CD4-positive, alpha-beta T cell treated with Interleukin-17A for 1 hour (primary cell): ENCODE data around the gene NT5C3A.
A peak's percentile ranks its signal among the peaks of the same experiment; 100 is the strongest.
"Not testable (repeated sequence)": the region's sequence is repeated elsewhere in the genome, so short reads cannot be mapped to it uniquely, and the experiment has no call there.

ENCODE experiments used
- DNase-seq: peaks from one replicate; pipeline ENCODE4 v3.0.0-alpha.2; 2020

The NT5C3A gene

DNA sequence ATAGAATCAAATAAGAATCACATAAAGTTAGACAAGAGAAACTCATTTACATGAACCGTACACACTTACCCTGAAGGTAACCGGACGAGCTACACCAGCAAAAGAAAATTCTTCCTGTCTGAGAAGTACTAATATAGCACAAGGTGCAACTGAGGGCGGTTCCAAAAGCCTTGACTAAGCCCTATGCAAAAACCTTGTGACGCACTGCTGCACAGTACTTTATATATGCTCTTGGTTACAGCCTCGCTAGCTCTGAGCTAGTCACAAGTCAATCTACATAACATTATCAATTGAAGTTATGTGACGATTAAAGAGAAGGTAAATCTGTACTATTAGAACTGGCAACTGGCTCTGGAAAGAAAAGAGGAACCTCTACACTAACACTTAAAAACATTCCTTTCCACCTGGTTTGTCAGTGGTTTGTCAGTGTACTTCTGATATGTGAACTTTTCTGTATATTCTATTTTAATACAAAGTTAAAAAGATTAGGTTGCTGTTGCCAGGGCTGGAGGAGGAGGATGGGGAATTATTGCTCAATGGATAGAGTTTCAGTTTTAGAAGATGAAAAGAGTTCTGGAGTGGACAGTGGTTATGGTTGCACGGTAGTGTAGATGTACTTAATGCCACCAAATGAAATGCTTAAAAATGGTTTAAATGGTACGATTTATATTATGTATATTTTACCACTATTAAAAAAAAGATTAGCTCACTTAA, 21.6 kb downstream of the NT5C3A start:
- peak; percentile 87 for DNase-seq

GRCh38 chr7:33039903-33040292, 22.7 kb downstream of the NT5C3A start:
- no peak for DNase-seq

DNA sequence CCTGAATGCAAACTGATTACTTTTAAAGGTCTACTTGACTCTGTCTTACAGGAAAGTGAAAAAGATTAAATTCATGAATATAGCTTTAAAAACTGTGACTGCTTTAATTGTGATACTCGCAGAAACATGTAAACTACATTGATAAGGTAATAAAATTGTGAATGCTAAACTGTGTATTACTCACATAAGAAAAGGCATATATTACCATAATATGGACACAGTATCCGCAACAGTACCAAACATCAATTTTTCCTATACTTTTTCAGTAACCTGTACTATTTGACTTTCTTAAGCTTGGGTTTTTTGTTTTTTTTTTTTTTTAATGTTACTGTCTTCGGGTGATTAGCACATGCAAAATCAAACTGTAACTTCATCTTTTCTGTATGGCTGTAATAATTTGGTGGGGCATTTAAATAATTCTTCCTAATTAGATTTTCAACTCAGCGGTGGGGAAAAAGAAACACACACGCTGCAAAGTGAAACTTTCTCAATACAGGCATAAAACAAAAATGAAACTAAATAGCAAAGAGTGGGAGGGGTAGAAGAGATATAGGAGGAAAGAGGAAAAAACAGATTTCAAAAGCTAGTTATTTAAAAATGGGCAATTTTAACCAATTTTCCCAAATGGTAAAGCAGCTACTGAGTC, 23.2 kb downstream of the NT5C3A start:
- peak; percentile 51 for DNase-seq

DNA sequence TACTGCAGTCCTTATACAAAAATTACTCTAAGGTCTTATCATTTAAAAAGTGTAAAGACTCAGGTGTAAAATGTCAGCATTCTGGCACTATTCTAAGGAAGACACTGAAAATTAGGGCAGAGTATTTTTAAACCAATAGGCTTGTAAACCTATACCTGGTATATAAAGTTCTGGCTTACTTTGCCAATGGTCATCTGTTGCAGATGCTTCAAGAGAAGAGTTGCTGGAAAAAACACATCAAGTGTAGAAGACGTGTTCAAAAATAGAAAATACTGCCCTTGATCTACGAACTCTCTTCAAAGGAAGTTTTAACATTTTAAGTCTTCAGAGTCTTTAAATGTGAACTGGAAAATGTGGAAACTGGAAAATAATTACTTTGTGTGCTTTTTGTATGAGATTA, 23.9 kb downstream of the NT5C3A start:
- no peak for DNase-seq

GRCh38 chr7:33035776-33036175, 26.8 kb downstream of the NT5C3A start:
- no peak for DNase-seq

DNA sequence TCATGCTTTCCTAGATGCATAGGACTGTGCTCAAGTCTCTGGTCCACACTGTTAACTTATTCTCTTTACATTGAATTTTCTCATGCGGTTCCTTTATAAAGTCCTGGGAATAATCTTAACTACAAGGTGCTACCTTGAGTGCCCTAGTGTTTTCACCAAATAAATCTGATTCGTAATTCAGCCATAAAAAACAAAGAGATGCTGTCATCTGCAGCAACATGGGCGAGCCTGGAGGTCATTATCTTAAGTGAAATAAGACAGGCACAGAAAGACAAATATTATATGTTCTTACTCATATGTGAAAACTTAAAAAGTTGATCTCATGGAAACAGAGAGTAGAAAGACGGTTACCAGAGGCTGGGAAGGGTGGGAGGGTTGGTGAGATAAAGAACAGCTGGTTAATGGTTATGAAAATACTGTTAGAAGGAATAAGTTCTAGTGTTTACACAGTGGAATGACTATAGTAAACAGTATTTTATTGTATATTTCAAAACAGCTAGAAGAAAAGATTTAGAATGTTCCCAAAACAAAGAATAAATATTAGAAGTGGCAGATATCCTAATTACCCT, 38.3 kb downstream of the NT5C3A start:
- DNase-seq = no peak

DNA sequence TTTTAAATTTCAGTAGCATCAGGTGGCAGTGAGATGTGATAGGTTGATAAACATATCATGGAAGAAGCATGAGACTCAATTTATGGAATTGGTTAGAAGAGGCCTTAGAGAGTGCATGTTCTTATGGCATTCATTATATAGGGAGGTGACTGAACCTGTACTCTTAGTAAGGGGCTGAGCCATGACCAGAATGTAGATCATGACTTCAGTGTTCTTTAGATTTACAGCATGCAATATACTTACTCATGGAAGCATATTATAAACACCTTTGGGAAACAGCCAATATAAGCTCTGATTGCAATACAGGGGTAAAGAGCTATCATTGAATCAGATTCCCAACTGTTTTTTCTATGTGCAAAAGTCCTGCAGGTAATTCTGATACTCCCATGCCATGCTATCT, 50.2 kb downstream of the NT5C3A start:
- no peak for DNase-seq

GRCh38 chr7:33009734-33010133, 52.8 kb downstream of the NT5C3A start:
- DNase-seq = no peak

DNA sequence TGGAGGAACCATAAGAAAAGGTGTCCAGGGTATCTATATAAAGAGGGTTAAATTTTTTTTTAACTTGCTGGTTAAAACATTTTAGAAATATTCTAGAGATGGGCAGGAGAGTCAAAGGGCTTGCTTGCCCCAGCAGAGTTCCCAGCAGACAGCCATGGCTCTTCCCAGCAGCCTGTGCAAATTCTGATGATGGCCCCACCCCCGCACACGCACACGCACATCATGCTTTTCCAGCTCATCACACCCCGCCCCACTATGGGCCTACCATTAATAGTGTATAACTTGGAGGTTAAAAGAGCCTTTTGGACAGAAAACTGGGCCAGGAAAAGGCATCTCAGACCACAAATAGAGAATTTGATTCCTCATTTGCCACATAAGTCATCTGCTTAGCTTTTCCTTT, 56.9 kb downstream of the NT5C3A start:
- not testable (repeated sequence) for DNase-seq

DNA sequence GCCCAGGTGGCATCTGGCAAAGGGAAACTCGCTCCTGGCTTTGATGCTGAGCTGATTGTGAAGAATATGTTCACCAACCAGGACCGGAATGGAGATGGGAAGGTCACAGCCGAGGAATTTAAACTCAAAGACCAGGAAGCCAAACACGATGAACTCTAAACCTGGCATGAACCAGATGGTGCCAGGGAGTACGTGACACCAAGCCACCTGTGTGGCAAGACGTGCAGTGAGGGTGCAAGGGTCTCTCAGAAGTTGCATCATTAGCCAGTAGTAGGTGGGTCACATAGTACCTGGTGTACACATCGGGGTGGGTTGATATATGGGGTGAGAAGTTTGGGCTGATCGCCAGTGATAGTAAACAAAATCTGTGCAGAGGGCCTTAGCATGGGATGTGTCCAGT, 57.4 kb downstream of the NT5C3A start:
- DNase-seq = not testable (repeated sequence)

GRCh38 chr7:33004104-33004616, 58.4 kb downstream of the NT5C3A start:
- DNase-seq = not testable (repeated sequence)

DNA sequence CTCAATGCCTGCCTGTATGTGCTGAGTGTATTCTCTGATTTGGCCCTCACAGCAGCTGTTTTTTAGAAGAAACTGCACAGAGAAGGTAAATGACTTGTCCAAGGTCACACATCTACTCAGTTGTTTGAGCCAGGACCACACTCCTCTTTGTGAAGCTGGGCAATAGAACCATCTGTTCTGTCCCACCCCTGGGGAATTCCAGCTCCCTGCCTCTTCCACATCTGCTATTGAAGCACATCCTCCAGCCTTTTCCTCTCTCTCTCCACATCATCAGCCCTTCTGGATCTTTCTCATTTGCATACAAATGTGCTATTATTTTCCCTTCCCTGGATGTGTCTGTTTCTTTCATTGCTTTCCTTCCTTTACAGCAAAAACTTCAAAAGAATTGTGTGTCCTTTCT, 59.5 kb downstream of the NT5C3A start:
- DNase-seq = not testable (repeated sequence)

DNA sequence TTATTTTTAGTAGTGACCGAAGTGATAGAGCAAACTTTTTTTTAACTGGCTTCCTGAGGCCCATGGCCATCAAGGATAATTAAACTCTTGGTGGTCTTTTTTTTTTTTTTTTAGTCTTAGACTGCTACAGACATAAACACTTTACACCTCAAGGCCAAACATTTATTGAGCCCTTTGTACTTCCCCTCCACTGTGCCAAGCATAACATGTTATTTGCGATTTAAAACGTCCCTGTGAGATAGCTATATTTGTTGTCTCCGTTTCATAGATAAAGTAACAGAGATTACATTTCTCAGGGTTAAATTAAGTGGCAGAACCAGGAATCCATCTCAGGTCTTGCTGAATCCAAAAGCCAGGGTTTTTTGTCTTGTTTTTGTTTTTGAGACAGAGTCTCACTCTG, 63.2 kb downstream of the NT5C3A start:
- not testable (repeated sequence) for DNase-seq

GRCh38 chr7:32998361-32999171, 64.0 kb downstream of the NT5C3A start:
- not testable (repeated sequence) for DNase-seq

DNA sequence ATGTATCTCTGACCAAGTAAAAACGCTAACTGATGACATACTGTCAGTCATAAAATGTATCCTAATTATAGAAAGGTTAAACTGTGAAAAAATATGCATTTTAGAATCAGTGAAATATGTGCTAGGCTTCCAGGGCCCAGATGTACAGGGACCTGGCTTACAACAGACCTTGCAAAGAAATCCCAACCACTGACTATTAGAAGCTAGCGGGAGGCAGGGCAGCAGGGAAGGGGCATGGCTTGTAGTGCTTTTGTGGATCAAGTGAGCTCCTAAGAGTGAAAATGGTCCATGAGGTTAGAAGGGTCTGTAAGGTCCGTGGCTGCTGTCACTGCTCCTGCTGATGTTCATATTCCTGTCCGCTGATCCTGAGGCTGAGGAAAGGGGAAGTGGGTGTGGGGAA, 64.6 kb downstream of the NT5C3A start:
- DNase-seq = not testable (repeated sequence)

- not testable (repeated sequence) for DNase-seq
Observed at GRCh38 chr7:32992750-32993149, 69.8 kb downstream of the NT5C3A start.

DNA sequence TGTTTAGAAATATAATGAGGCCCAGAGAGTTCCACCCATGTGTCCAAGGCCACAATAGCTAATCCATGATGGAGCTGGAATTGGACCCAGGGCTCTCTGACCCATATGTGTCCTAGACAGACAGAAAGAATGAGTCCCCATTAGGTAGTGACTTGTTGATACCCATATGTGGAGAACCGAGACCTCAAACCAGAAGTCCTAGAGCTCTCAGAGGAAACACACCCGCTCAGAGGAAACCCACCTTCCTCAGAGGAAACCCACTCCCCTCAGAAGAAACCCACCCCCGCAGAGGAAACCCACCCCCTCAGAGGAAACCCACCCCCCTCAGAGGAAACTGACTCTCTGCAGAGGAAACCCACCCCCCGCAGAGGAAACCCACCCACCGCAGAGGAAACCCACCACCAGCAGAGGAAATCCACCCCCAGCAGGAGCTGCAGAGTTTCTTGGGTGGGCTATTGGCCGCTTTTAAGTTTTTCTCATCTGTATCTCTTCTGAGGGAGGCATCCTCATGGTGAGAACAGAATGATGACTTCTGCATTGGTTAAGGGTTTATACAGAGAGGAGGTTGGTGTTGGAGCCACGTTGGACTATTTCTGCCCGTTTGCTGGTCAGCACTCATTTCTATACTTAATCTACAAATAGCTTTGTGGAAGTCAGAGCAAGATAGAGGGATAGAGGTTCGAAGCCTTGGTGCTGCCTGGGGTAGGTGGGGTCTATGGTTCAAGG, 70.4 kb downstream of the NT5C3A start:
- not testable (repeated sequence) for DNase-seq

DNA sequence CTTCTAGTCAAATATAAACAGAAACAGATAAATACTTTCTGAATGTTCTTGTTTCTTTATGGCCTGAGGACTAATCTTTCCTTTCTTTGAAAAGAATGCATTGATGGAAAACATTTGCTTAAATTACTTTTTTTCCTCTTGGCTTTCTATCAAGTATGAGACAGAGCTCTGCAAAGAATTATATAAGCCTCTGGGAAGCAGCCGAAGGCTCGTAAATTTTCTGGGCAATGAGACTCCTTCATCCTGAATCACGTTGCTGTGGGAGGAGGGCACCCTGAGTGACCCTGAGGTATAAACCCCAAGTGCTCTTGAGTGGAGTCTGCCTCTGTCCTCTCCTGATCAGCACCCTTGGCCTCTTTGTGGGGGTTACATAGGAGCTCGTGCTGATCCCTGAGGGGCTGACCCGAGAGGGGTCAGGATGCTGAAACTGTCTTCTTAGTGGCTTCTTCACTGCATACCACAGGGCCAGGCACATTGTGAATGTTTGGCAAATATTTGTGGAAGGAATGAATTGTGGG, 71.4 kb downstream of the NT5C3A start:
- not testable (repeated sequence) for DNase-seq

- DNase-seq = not testable (repeated sequence)
Observed at GRCh38 chr7:32988148-32988547, 74.4 kb downstream of the NT5C3A start.

- DNase-seq = not testable (repeated sequence)
Observed at GRCh38 chr7:32979902-32980301, 82.7 kb downstream of the NT5C3A start.

DNA sequence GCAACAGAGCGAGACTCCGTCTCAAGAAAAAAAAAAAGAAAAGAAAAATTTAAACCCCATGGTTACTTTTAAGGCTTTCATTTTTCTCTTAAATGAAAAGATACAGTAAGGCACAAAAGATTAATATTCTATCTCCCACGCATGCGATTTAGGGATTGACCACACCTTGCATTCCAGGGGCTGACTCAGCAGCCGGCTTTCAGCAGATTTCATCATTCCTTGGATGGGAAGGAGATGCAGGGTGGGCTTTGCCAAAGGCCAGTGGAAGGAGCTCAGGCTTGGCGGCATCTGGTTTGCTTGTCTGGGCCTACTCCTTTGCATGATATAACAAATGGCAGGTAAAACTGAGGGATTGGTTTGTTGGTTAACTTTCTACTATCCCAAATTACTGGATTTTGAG, 83.3 kb downstream of the NT5C3A start:
- DNase-seq = not testable (repeated sequence)

- DNase-seq = not testable (repeated sequence)
Observed at GRCh38 chr7:32977159-32977558, 85.4 kb downstream of the NT5C3A start.
